Measurements from ENCODE around the gene UNC13B.

The UNC13B gene

DNA sequence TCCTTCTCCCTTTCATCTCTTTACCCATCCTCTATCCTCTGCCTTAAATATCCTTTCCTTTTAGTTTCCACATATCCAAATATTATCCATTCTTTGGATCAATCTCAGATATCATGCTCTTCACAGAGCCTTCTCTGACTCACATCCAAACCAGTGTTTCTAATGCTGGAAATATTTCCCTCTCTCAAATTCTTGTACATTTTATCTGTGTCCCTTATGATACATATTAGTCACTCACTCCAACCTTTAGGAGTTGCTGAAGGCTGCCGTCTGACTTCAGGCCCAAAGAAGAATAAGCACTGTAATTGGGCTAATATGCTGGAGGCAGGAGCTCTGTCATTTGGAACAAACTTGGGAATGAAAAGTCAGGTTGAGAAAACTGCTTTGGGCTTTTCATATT, 171.7 kb downstream of the UNC13B start:
- DNase-seq (ENCODE audit: low read depth in 2 of 2), result no peak

DNA sequence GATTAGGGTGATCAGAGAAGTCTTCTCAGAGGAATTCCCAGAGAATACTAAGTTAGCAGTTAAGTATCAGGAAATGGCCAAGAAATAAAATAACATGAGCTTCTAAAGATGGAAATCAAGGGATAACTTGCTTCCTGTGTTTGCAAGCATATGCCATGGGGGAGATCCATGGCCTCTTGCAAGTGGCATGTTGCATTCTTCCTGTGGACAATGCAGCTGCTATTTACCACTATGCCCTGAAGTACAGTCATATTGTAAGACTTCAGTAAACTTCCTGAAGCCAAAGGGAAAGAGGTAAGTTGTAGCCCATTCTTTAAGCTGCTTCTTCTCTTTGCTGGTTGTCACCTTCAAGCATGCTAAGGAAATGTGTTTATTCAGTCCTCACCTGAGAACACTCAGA, 173.4 kb downstream of the UNC13B start:
- DNase-seq (ENCODE audit: low read depth in 2 of 2), result no peak

DNA sequence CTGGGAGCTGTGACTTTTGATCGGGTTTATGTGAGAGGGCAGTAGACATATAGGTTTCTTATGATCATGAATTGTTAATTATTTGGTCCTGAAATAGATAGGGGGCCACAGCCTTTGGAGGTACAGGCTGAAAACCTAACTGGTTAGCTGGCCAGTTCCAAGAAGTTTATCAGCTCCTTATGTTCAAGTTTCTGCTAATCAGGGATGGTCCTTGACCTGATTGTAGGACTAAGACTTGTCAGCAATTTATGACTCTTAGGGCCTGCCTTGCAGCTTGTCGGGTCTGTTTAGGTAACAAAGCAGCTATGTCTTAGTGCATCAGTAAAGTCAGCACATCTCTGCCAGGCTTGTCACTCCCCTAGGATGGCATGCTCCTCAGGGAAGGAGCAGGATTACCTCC, 176.3 kb downstream of the UNC13B start:
- no peak for DNase-seq (ENCODE audit: low read depth in 2 of 2)

DNA sequence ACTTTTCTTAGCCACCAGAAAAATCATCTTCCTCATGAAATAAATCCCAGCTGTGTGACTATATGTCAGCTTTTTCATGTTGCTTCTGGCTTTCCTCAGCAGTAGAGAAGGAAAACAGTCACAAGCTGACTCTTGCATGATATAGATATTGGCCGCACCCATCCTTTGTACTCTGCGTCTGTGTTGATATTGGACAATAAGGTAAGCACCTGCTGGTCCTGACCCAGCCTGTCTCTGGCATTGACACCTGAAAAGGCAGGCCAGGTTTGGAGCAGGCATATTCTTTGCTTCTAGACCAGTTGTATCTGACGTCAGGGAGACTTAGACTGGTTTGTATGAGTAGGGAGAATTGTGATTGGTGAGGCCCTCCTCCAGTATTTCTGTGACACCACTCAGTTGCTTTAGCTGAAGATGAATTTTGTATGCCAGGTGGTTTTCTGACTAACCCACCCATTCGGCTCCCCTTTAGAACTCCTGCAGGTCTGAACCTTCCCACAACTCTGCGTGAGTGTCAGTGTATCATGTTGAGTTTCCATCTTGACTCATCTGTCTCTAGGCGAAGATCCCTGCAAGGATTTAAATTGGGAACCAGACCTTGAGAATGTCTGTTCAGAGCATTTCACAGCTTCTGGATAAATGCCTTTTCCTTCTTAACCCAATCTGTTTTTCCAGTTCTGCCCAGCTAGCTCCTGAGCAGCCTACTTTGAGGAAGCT, 176.9 kb downstream of the UNC13B start:
- no peak for DNase-seq (ENCODE audit: low read depth in 2 of 2)

DNA sequence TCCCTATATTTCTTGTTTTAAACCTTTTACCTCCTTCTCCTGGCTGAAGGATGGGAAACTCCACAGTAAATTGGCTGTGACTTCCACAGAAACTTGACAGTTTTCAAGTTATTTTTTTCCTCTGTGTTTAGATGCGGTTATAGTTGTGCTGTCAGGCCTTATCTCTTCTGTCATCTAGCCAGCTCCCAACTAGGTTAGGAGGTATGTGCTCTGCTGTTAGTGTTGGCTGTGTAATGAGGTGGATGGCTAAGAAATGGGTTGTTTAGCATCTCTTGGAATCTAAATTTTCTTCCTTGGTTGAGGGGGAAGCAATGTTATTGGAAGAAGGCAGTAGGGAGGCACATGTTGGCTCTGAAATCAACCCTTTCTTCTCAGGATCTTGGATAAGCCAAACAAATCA, 178.2 kb downstream of the UNC13B start:
- no peak for DNase-seq (ENCODE audit: low read depth in 2 of 2)

DNA sequence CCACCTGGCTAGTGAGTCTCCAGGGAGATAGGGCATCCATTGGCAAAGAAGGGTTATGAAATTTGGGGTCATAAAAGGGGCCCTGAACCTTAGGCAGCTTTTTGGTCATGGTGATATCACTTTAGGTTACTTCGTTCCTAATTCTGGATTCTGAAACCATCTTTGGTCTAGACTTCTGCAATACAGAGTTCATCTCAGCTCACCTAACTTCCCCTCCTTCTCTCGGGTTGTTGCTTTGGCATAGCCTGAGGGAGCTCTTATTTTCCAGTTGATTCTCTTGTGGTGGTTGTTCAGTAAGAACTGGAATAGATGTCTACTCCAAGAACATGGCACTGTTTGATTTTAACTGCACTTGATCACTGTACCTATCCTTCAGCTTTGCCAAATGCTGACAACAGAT, 179.2 kb downstream of the UNC13B start:
- no peak for DNase-seq (ENCODE audit: low read depth in 2 of 2)

DNA sequence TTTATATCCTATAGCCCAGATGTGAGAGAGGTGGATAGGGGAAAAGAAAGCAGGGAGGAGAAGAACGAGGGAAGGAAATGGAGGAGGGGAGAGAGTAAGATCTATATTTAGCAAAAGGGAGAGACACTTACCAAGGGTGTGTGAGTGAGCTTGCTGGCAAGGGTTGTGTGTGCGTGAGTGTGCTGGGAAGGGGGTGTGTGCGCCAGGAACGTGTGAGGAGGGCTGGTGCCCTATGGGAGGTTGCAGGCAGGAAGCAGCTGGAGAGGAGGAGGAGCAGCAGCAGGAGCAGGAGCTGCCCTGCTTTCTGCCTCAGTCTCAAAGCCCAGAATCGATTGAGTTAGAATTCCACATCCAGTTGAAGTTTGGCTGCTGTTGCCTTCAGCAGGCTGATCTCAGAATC, 179.8 kb downstream of the UNC13B start:
- DNase-seq (ENCODE audit: low read depth in 2 of 2), result no peak

DNA sequence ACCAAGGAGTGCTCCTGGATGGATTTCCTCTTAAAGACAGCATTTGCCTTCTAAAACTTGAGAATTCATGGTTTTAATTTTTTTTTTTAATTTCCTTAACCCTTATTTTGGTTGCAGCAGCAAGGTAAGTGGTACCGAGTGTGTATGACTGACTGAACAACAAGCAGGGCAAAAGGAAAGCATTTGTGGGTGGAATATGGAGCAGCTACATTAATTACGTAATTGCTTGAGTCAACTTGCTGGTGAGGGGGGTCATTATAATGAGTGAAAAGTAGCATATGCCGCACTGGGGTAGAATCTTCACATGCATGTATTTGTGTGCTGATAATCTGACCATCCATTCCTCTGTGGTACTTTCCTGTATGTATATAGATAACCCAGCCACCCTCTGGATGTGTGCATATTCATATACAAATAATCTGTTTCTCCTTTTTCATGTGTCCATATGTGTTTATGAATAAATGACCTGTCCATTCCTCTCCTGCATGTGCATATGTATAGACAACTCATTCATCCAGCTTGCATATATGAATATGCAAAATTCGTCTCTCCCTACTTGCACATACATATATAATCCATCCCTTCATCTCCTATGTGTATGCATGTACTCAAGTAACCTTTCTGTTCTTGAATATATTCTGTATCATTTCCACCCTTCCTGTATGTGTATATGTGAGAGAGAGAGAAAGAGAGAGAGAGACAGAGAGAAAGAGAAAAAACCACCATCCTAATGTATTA, 180.6 kb downstream of the UNC13B start:
- no peak for DNase-seq (ENCODE audit: low read depth in 2 of 2)

DNA sequence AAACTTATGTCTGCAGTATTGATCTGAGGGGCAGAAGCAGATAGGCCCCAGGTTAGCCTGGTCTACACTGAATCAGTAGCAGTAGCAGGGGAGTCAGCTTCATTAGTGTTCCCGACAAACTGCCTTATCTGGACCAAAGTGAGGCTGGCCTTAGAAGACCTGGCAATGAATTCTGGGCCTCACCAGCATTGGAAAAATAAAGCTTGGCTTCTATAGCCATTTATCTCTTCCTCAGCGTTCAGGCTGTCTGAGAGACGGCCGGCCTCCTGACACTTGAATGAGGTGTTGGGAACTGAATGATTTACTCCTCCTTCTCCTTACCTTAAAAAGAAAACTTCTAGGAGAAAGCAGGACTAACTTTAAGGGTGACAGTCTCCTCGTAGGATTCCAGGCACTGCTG, 186.3 kb downstream of the UNC13B start:
- no peak for DNase-seq (ENCODE audit: low read depth in 2 of 2)

DNA sequence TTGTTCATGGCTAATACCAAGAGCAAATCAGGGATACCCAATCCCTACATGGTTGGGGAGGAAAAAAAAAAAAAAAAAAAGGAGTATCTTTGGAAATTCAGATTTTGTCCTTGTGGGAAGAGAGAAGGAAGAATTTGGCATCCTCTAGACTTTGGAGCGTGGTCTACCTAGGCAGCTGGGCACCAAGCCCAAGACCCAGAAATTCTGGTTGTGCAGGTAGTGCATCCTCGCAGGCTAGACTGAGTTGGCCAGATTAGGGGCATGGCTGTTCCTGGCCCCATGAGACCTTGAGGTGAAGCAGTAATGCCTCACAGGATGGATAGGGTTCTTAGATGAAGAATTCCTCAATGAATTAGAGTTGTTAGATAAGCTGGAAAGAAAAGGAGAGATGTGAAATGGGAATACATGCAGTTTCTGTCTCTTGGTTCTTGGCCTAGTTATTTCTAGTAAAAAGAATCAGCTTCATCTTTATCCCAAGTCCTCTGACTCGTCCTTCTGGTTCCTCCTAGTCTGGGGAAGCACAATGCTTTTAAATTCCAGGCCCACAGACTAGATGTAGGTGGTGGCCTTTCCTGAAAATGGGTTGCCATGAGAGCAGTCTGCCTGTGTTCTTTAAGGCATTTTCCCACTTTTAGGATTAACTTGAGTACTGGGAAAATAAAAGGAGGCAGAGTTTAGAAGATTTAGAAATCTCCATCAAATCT, 187.6 kb downstream of the UNC13B start:
- no peak for DNase-seq (ENCODE audit: low read depth in 2 of 2)

DNA sequence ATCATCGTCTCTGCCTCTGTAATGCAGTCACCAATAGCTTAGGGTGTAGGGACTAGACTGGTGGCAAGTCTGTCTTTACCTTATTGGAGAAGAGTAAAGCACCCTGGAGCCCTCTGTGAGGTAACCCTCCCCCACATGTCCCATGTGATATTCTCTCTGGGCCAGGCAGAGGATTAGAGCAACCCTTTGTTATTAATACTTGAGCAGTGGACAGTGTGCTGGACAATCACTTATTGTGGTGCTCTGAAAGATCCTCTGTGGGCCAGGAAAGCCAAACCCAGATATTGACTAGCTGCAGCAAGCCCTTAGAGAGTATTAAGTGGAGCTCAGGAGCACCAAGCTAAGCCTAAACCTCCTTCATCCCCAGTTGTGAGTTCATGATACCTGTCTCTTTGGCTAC, 188.4 kb downstream of the UNC13B start:
- no peak for DNase-seq (ENCODE audit: low read depth in 2 of 2)

DNA sequence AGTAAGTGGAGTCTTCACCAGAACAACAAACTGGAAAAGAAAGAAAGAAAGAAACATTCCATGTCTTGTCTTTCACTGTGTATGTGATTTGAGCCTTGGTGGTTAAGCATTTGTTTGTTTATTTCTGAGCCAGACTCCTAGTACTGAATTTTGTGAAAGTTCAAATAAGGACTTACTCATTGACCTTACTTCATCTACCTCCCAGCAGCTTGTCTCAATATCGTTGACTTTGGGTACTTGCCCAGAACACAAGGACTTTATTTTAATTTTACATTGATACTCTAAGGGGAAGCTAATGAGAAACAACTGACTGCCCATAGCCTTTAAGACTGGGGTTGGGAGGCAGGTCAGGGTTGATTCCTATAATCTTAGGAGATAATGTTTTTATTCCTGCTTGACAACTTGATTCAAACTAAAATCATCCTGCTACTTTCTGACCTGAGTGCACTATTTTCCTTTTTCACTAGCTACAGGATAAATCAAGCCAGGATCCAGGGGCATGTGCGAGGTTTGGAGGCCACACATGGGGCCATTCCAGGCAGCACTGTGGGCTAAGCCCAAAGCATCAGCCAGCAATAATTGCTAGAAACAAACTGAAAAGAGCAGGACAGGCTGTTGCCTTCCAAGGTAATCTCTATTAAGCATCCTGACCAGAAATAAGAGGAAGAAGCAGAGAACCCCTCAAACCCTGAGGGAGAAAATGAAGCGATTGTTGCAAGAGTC, 189.2 kb downstream of the UNC13B start:
- DNase-seq (ENCODE audit: low read depth in 2 of 2), result no peak

DNA sequence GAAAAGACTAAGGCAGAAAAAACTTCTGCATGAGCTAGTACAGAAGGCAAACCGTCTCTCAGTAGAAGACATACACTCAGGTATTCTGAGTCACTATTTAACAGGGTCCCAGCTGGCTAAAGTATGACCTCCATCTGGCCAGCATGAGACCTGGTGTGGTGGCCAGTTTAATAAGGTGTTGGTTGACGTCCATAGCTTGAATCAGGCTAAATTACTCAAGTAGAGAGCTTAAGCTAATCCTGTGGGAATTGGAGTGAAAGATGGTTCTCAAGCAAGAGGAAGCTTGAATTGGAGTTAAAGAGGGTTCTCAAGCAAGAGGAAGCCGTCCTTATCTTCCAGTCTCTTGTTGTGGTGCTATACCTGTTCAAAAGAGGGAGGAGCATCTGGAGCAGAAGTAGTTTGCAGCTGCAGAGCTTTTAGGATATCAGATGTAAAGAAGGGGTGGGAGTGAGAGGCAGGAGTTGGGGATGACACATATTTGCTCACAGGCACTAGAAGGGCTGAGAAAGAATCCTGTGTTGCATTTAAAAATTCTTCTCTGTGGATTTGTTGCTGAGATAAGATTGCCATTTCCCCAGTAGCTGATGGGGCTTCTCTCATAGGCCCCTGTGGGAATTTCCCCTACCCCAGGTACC, 192.0 kb downstream of the UNC13B start:
- DNase-seq (ENCODE audit: low read depth in 2 of 2), result no peak

DNA sequence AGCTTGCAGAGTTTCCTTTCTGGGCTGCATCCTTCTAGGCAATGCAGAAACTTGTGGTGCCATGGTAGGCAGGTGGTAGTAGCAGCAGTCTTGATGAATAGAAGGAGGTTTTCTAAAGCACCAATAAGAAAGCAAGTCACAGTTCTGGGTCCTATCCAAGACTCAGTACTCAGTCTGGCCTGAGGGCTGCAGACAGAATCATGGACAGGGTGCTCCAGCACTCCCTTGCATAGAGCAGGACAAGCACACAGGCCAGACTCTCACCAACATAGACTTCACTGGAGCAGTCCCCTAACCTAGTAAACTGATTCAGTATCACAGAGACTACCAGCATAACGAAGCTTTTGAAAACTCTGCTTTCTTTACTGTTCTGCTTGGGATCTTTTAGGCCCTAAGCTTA, 194.1 kb downstream of the UNC13B start:
- DNase-seq (ENCODE audit: low read depth in 2 of 2), result no peak

DNA sequence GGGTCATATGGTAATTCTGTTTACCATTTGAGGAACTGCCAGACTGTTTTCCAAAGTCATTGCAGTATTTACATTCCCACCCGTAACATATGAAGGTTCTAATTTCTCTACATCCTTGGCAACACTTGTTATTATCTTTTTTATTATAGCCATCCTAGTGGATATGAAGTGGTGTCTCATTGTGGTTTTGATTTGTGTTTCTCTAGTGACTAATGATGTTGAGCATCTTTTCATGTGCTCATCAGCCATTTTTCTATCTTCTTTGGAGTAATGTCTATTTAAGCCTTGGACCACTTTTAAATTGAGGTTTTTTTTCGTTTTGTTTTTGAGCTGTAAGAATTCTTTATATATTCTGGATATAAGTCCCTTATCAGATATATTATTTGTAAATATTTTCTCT, 195.3 kb downstream of the UNC13B start:
- no peak for DNase-seq (ENCODE audit: low read depth in 2 of 2)

DNA sequence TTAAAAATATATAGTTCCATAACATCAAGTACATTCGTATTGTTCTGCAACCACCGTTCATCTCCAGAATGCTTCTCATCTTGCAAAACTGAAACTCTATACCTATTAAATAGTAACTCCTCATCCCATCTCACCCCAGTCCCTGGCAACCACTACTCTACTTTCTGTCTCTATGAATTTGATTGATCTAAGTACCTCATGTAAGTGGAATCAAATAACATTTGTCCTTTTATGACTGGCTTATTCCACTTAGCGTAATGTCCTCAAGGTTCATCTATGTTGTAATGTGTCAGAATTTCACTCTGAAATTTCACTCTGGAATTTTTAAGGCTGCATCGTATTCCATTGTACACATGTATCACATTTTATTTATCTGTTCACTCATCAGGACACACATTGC, 196.0 kb downstream of the UNC13B start:
- DNase-seq (ENCODE audit: low read depth in 2 of 2), result no peak

DNA sequence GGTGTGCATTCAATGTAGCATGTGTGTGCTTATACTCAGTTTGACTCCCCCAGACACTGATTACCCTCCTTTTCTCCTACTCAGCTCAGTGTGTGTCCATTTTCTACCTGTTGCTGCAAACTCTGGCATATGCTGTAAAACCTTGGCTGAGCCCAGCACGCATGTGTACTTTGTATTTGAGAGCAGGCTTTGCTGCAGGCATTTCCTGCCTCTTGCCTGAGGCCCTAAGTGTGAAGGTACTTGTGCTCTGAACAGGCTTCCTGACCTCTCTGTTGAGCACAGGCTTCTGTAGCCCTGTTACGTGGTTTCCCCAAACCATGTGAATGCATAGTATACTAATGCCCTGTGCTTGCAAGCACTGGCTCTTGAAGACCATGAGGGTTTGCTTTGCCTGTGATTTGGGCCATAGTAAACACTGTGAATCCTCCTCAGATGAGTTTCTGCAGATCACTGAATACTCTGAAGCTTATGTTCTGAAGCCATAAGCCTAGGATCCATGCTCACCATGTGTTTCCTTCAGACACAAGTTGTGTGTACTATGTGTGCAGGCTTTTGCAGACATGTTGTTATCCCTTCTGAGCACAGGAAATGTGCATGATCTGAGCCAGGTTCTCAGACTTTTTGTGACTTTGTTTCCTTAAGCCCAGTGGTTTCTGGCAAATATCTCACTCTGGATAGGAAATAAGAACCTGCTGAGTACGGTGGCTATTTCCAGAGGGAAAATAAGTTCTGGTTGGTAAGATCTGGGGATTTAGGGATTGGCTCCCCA, 203.2 kb downstream of the UNC13B start:
- no peak for DNase-seq (ENCODE audit: low read depth in 2 of 2)

DNA sequence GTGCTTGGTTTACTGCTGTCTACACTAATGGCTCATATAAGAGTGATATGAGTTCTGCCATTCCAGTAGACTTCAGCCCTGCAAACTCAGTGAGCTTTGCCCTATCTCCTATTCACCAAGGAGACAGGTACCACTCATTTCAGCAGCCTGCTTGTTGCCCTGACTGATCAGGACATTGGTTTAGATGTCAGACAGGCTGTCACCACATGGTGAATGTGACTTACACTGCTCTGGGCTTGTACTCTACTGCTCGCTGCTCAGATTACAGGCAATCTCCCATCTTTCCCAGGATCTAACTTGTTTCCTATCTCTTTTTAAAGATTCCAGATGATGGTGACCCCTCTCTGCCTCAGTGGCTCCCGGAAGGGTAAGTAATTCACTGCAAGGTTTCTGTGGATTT, 204.8 kb downstream of the UNC13B start:
- no peak for DNase-seq (ENCODE audit: low read depth in 2 of 2)

DNA sequence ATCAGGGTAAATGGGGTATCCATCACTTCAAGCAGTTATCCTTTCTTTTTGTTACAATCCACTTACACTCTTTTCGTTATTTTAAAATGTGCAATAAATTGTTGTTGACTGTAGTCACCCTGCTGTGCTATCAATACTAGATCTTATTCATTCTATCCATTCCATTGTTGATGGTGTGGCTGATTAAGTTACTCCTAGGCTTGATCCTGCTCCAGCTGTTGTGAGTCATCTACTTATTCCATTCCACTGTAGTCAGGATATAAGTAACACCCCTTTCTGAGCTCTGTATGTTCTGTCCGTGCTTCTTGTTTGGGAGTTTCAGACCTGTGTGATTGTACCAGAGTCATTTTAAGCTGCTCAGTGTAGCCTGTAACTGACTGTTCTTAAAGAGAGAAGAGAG, 205.6 kb downstream of the UNC13B start:
- no peak for DNase-seq (ENCODE audit: low read depth in 2 of 2)

DNA sequence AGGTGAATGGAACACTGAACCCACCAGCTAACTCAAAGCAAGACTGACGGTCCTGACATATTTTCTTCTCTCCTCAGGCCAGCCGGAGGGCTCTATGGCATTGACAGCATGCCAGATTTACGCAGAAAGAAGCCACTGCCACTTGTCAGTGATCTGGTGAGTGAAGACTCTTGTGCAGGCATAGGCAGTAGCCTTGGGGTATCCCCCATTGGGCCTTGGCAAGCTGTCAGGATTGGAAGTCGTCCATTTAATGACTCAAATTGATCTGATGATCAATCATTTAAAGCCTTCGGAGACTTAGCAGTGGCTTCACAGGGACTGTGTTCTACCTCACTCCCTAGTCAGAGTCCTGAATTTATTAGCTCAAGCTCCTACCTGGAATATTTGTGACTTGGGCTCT, 208.4 kb downstream of the UNC13B start:
- no peak for DNase-seq (ENCODE audit: low read depth in 2 of 2)

DNA sequence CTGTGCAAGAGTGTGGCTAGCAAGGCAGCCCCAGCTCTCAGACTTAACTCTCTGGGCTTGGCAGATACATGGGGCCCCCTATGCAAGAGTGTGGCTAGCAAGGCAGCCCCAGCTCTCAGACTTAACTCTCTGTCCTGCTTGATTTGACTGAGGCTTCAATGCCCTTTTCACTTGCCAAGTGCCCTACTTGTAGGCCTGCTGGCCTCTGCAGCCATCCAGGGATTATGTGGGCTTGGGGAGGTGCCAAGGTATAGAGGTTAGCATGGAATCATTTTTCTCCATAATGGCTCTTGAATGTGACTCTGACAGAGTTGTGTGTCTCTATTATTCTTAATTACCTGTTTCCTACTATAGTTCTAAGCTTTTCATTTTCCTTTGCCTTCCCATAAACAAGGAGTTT, 212.6 kb downstream of the UNC13B start:
- DNase-seq (ENCODE audit: low read depth in 2 of 2), result no peak
